HepG2 (cell line): ENCODE data around the gene DDX54. TPM values are rescaled to one million over a fixed set of nuclear protein-coding genes. Genes with fewer than 3 reads are reported as not detected.

ENCODE experiments used
- ARNT2 ChIP-seq: sonication (generic); formaldehyde crosslinking; IDR thresholded peaks from 2 replicates; pipeline ENCODE4 v1.8.0; 2022; ENCODE audit warnings: mild to moderate bottlenecking, low read depth, missing genetic modification reagents, moderate library complexity
- ATRX ChIP-seq: sonication (generic); formaldehyde crosslinking; IDR thresholded peaks from 2 replicates; pipeline ENCODE4 v1.4.0; 2020; ENCODE audit warnings: missing genetic modification reagents, borderline replicate concordance
- HNRNPK ChIP-seq: fragments of 200-400 bp; formaldehyde crosslinking; IDR thresholded peaks from 2 replicates; pipeline ENCODE4 v1.6.1; 2018; ENCODE audit warnings: low read length, low read depth, moderate library complexity, mild to moderate bottlenecking; ENCODE audit not compliant: poor library complexity, severe bottlenecking
- KDM5A ChIP-seq: fragments of 200-600 bp; sonication (generic); IDR thresholded peaks from 2 replicates; pipeline ENCODE4 v1.7.0; 2018; ENCODE audit warnings: antibody characterized with exemption, mild to moderate bottlenecking, low read length, borderline replicate concordance
- MATR3 ChIP-seq: sonication (generic); formaldehyde crosslinking; IDR thresholded peaks from 2 replicates; pipeline ENCODE4 v1.4.0; 2020; ENCODE audit warnings: missing genetic modification reagents
- MED8 ChIP-seq: sonication (generic); formaldehyde crosslinking; IDR thresholded peaks from 2 replicates; pipeline ENCODE4 v1.8.1; 2023; ENCODE audit warnings: mild to moderate bottlenecking, missing genetic modification reagents; ENCODE audit not compliant: insufficient replicate concordance
- MIXL1 ChIP-seq: IDR thresholded peaks from 2 replicates; pipeline ENCODE4 v1.6.1; 2016
- NCOR1 ChIP-seq: fragments of 200-600 bp; sonication (generic); IDR thresholded peaks from 2 replicates; pipeline ENCODE4 v1.7.0; 2017; ENCODE audit warnings: antibody characterized with exemption, low read length, borderline replicate concordance
- PAWR ChIP-seq: sonication (generic); formaldehyde crosslinking; IDR thresholded peaks from 2 replicates; pipeline ENCODE4 v1.4.0; 2020; ENCODE audit warnings: missing genetic modification reagents, mild to moderate bottlenecking, borderline replicate concordance
- TEAD3 ChIP-seq: optimal IDR thresholded peaks from 2 replicates; pipeline ENCODE3; 2016; ENCODE audit warnings: borderline replicate concordance
- TOPORS ChIP-seq: sonication (generic); formaldehyde crosslinking; IDR thresholded peaks from 2 replicates; pipeline ENCODE4 v1.8.0; 2023; ENCODE audit warnings: mild to moderate bottlenecking, missing genetic modification reagents
- ZFP41 ChIP-seq: sonication (generic); formaldehyde crosslinking; IDR thresholded peaks from 2 replicates; pipeline ENCODE4 v1.4.0; 2020; ENCODE audit warnings: mild to moderate bottlenecking, missing genetic modification reagents, borderline replicate concordance
- ZNF17 ChIP-seq: sonication (generic); formaldehyde crosslinking; IDR thresholded peaks from 2 replicates; pipeline ENCODE4 v1.5.0; 2020; ENCODE audit warnings: mild to moderate bottlenecking, missing genetic modification reagents
- ZNF251 ChIP-seq: sonication (generic); formaldehyde crosslinking; IDR thresholded peaks from 2 replicates; pipeline ENCODE4 v1.9.0; 2021; ENCODE audit warnings: mild to moderate bottlenecking, missing genetic modification reagents
- ZNF264 ChIP-seq: sonication (generic); formaldehyde crosslinking; IDR thresholded peaks from 2 replicates; pipeline ENCODE4 v1.4.0; 2020; ENCODE audit warnings: missing genetic modification reagents
- ZNF367 ChIP-seq: sonication (generic); formaldehyde crosslinking; IDR thresholded peaks from 2 replicates; pipeline ENCODE4 v1.4.0; 2020; ENCODE audit warnings: missing genetic modification reagents, borderline replicate concordance
- ZNF431 ChIP-seq: sonication (generic); formaldehyde crosslinking; IDR thresholded peaks from 2 replicates; pipeline ENCODE4 v1.9.0; 2022; ENCODE audit warnings: missing genetic modification reagents, low read depth, mild to moderate bottlenecking, borderline replicate concordance
- ZNF607 ChIP-seq: sonication (generic); formaldehyde crosslinking; IDR thresholded peaks from 2 replicates; pipeline ENCODE4 v1.5.1; 2020; ENCODE audit warnings: missing genetic modification reagents, mild to moderate bottlenecking, borderline replicate concordance
- ZNF615 ChIP-seq: sonication (generic); formaldehyde crosslinking; IDR thresholded peaks from 2 replicates; pipeline ENCODE4 v1.5.0; 2020; ENCODE audit warnings: mild to moderate bottlenecking, missing genetic modification reagents, borderline replicate concordance
- ZNF776 ChIP-seq: sonication (generic); formaldehyde crosslinking; IDR thresholded peaks from 2 replicates; pipeline ENCODE4 v1.4.0; 2020; ENCODE audit warnings: mild to moderate bottlenecking, missing genetic modification reagents
- ZNF790 ChIP-seq: sonication (generic); formaldehyde crosslinking; IDR thresholded peaks from 2 replicates; pipeline ENCODE4 v1.8.0; 2022; ENCODE audit warnings: missing genetic modification reagents, mild to moderate bottlenecking, borderline replicate concordance
- ZSCAN22 ChIP-seq: sonication (generic); formaldehyde crosslinking; IDR thresholded peaks from 2 replicates; pipeline ENCODE4 v1.4.0; 2020; ENCODE audit warnings: mild to moderate bottlenecking, missing genetic modification reagents
- polyA plus RNA-seq, 8 experiments: library from polyadenylated mRNA; depleted of rRNA in 3 of 8; stranded (reverse) in 7 of 8; unstranded in 1 of 8; fragments of >200 nt; fragmentation: Illumina TruSeq in 4 of 8; extraction: Trizol in 4 of 8; gene quantifications; 2 replicates each; pipeline versions ENCODE4 v1.2.1 to v1.2.3, GENCODE V29; 2011 to 2016; ENCODE audit warnings: low read depth in 4 of 8, missing spikeins in 1 of 8, mixed read lengths in 1 of 8; ENCODE audit not compliant: insufficient read depth in 1 of 8
- total RNA-seq, 5 experiments: library from RNA; depleted of rRNA; stranded (reverse); fragments of >200 nt; fragmentation: Illumina TruSeq; extraction: Trizol; gene quantifications; 2 replicates each; pipeline ENCODE4 v1.2.3, GENCODE V29; 2016; ENCODE audit warnings: low read depth in 1 of 5
- TF ChIP-seq, protein P1 (sequence below), 2 experiments: sonication (generic) in 1 of 2; formaldehyde crosslinking in 1 of 2; IDR thresholded peaks; 2 replicates each; pipeline versions ENCODE4 v1.4.0 to v1.6.1; 2016 to 2020; ENCODE audit warnings: borderline replicate concordance in 1 of 2, low read depth in 1 of 2, mild to moderate bottlenecking in 1 of 2, missing genetic modification reagents in 1 of 2
- TF ChIP-seq, protein P2 (sequence below): sonication (generic); formaldehyde crosslinking; IDR thresholded peaks from 2 replicates; pipeline ENCODE4 v1.4.0; 2020; ENCODE audit warnings: missing genetic modification reagents

DDX54 gene
- total and polyA plus RNA-seq, 2 of the 13 experiments (the other 11 are each of a cell fraction or from before 2014, with no cell fraction given) = 59.7 to 61.1 TPM

- TF ChIP-seq ZNF251 (CRISPR knock-in tag) (no peak), ARNT2 (CRISPR knock-in tag) (peak; percentile 53; the same call in 1 of the 2 replicates), ATRX (CRISPR knock-in tag) (no peak), ZNF367 (CRISPR knock-in tag) (no peak), ZNF607 (CRISPR knock-in tag) (no peak), TOPORS (CRISPR knock-in tag) (0 out of 2 replicates have a peak, but pooled peaks have one; percentile 32), HNRNPK (no peak), ZSCAN22 (no peak), KDM5A (no peak), ZNF431 (CRISPR knock-in tag) (no peak), MIXL1 (no peak), ZNF776 (CRISPR knock-in tag) (no peak), MED8 (CRISPR knock-in tag) (no peak), ZNF264 (CRISPR knock-in tag) (no peak), PAWR (CRISPR knock-in tag) (no peak), ZNF615 (CRISPR knock-in tag) (no peak), ZFP41 (CRISPR knock-in tag) (peak; percentile 28; the same call in 1 of the 2 replicates), TEAD3 (CRISPR knock-in tag) (no peak), ZNF17 (CRISPR knock-in tag) (no peak), NCOR1 (no peak), ZNF790 (CRISPR knock-in tag) (no peak), MATR3 (CRISPR knock-in tag) (no peak)
- TF ChIP-seq, protein P1, sequence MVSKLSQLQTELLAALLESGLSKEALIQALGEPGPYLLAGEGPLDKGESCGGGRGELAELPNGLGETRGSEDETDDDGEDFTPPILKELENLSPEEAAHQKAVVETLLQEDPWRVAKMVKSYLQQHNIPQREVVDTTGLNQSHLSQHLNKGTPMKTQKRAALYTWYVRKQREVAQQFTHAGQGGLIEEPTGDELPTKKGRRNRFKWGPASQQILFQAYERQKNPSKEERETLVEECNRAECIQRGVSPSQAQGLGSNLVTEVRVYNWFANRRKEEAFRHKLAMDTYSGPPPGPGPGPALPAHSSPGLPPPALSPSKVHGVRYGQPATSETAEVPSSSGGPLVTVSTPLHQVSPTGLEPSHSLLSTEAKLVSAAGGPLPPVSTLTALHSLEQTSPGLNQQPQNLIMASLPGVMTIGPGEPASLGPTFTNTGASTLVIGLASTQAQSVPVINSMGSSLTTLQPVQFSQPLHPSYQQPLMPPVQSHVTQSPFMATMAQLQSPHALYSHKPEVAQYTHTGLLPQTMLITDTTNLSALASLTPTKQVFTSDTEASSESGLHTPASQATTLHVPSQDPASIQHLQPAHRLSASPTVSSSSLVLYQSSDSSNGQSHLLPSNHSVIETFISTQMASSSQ (IDR thresholded peaks at IDR 0.05; ENCODE audit: low read depth) = no peak
- TF ChIP-seq, protein P1 (CRISPR knock-in tag; IDR thresholded peaks at IDR 0.05; ENCODE audit: borderline replicate concordance) = no peak
- TF ChIP-seq, protein P2, sequence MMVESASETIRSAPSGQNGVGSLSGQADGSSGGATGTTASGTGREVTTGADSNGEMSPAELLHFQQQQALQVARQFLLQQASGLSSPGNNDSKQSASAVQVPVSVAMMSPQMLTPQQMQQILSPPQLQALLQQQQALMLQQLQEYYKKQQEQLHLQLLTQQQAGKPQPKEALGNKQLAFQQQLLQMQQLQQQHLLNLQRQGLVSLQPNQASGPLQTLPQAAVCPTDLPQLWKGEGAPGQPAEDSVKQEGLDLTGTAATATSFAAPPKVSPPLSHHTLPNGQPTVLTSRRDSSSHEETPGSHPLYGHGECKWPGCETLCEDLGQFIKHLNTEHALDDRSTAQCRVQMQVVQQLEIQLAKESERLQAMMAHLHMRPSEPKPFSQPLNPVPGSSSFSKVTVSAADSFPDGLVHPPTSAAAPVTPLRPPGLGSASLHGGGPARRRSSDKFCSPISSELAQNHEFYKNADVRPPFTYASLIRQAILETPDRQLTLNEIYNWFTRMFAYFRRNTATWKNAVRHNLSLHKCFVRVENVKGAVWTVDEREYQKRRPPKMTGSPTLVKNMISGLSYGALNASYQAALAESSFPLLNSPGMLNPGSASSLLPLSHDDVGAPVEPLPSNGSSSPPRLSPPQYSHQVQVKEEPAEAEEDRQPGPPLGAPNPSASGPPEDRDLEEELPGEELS = no peak
These were observed 32.2 kb downstream of the DDX54 start (continued) for GRCh38 chr12:113152835-113153814.
